Mucosa of stomach (tissue), 1 donor: ENCODE data around the gene GABRP.
"Not testable (repeated sequence)": the region's sequence is repeated elsewhere in the genome, so short reads cannot be mapped to it uniquely, and the experiment has no call there.

Experiments used
- H3K27me3 ChIP-seq: one replicate; pipeline ENCODE4 v1.7.0; 2013; ENCODE audit warnings: mild to moderate bottlenecking, low read length; ENCODE audit not compliant: control insufficient read depth, insufficient read depth
- H3K36me3 ChIP-seq: one replicate; pipeline ENCODE4 v1.7.0; 2013; ENCODE audit warnings: low read length; ENCODE audit not compliant: control insufficient read depth, insufficient read depth
- H3K4me1 ChIP-seq: one replicate; pipeline ENCODE4 v1.7.0; 2013; ENCODE audit warnings: mild to moderate bottlenecking, low read length; ENCODE audit not compliant: control insufficient read depth, insufficient read depth
- H3K4me3 ChIP-seq: one replicate; pipeline ENCODE4 v1.7.0; 2013; ENCODE audit warnings: low read length
- H3K9ac ChIP-seq: one replicate; pipeline ENCODE4 v1.7.0; 2013; ENCODE audit warnings: mild to moderate bottlenecking, low read length, moderate library complexity
- H3K9me3 ChIP-seq: one replicate; pipeline ENCODE4 v1.7.0; 2013; ENCODE audit warnings: mild to moderate bottlenecking, low read length, moderate library complexity; ENCODE audit not compliant: control insufficient read depth
- donor health status: Pancreatic carcinoma.

Gene GABRP

DNA sequence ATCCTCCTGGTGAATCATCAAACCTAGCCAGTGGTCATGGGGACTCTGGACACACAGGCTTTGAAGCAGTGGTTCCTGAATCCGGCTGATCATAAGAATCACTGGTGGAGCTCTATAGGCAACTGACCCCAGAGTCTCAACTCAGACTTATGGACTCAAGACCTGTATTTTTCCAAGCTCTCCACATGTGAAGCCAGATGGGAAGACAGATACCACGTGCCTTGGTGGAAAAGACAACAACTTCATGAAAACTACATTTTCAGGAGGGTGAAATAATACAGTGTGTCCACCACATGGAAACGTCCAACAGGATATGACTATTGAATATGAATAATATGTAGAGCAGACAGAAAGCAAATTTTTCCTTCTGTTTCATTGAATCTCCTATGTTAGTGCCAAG is 33.7 kb downstream of the GABRP start:
- no peaks in the 10 kb centered on the region for H3K36me3 ChIP-seq
- no peaks in the 10 kb centered on the region for H3K27me3 ChIP-seq
- H3K4me1 ChIP-seq, result no peaks in the 10 kb centered on the region
- no peak overlapping the region for H3K4me3 ChIP-seq
- H3K9me3 ChIP-seq, result no peaks in the 10 kb centered on the region
- H3K9ac ChIP-seq, result no peak overlapping the region

DNA sequence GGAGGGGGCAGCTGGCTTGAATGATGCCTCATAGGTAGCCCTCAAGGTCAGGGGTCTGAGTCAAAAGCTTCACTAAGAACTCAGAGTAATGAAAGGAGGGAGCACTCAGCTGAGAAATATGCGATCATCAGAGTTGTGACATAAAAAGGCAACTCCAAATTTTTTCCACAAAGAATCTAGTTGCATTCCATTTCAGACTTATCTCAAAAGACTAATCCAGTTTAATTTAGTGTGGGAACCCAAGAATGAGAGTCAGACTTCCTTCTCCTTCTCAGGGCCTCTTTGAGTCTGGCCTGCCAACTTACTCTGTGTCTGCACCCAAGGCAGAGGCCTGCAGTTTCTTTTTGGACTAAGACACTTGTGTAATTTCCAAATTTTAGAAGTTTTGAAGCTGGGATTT is 34.7 kb downstream of the GABRP start:
- no peak overlapping the region for H3K4me3 ChIP-seq

DNA sequence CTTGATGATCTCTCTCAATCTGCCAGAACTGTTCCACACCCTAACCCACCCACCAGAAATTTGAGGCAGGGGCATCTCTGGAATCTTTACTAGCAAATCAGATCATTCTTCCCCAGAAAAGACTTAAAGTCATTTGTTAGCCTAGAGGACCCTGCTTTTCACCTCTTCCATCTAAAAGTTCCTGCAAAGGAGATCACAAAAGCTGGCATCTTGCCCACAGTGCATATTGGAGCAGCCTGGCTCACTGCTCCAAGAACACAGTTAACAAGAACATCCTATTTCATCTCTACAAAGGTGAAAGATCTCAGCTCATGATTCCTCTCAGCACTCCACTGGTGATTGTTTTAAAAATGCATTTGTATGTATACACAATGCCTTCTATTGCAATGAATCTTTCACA is 36.3 kb downstream of the GABRP start:
- H3K4me3 ChIP-seq, result no peak overlapping the region
- no peaks in the 10 kb centered on the region for H3K36me3 ChIP-seq
- H3K27me3 ChIP-seq, result no peaks in the 10 kb centered on the region
- no peak overlapping the region for H3K9ac ChIP-seq
- H3K9me3 ChIP-seq, result no peaks in the 10 kb centered on the region
- no peaks in the 10 kb centered on the region for H3K4me1 ChIP-seq

More for the DNA sequence above, 34.7 kb downstream of the GABRP start:
- H3K4me1 ChIP-seq, result no peaks in the 10 kb centered on the region
- no peaks in the 10 kb centered on the region for H3K9me3 ChIP-seq
- H3K27me3 ChIP-seq, result no peaks in the 10 kb centered on the region
- H3K36me3 ChIP-seq, result no peaks in the 10 kb centered on the region
- H3K9ac ChIP-seq, result no peak overlapping the region

DNA sequence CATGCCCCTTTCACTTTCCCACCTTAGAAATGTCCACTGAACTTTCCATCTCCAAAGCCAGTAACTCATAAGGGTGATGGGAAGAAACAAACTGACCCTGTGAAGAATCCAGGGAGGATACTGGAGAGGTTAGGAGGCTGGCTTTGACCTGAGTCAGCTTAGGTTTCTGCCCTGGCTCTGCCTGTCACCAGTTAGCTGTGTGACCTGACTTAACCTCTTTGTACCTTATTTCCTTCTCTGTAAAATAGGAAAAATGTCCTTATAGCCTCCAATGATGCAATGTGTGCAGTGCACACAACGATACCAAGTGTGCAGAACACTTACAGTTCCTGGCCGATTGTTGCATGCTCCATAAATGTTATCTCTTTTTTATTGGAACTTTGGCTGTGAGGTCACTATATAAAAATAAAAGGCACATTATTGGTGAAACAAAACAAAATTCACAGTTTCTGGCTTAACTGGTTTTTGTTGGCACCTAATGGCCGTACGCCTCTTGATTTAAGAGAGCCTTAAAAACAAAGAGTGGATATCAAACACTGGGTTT is 37.8 kb downstream of the GABRP start:
- Histone ChIP-seq H3K4me1 (no peaks in the 10 kb centered on the region), H3K4me3 (no peak overlapping the region), H3K36me3 (no peaks in the 10 kb centered on the region), H3K27me3 (no peaks in the 10 kb centered on the region), H3K9ac (no peak overlapping the region), H3K9me3 (no peaks in the 10 kb centered on the region)

DNA sequence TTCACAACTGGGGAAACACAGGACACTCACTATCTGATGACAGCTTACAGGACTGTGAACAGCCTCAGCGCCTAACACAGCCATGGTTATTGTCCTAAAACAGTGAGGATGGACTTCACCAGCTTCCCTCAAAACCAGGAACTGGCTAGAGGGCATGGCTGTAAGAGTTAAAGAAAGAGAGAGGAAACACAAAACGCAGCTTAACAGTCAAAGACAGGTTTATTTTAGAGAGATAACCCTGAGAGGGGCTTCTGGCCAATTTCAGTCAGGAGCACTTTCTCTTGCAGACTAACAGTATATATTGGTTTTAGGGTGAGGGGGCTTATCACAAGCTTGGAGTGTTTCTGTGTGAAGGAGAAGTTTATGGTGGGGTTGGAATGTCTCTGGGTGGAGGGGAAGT is 42.6 kb downstream of the GABRP start:
- Histone ChIP-seq H3K9me3 (no peaks in the 10 kb centered on the region), H3K9ac (no peak overlapping the region), H3K36me3 (no peaks in the 10 kb centered on the region), H3K4me3 (no peak overlapping the region), H3K27me3 (no peaks in the 10 kb centered on the region), H3K4me1 (no peaks in the 10 kb centered on the region)

DNA sequence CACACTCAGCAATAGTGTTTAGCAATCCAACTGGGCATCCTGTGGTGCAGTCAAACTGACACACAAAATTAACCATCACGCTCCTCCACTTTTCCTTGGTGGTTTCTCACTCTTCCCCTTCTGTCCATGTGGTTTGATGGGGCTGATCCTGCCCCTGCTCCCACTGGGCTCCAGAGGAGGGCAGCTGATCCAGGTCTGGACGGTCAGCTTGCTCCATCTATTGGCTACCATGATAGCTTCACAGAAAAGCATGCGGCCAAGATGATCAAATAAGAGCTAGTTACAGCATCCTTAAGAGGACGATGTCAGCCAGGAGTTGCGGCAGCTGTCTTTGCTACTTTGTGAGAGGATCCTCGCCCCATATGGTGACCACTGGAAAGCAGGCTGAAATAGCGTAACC is 48.7 kb downstream of the GABRP start:
- Histone ChIP-seq H3K4me3 (no peak overlapping the region), H3K27me3 (no peaks in the 10 kb centered on the region), H3K9me3 (no peaks in the 10 kb centered on the region), H3K9ac (no peak overlapping the region), H3K36me3 (no peaks in the 10 kb centered on the region), H3K4me1 (no peaks in the 10 kb centered on the region)

DNA sequence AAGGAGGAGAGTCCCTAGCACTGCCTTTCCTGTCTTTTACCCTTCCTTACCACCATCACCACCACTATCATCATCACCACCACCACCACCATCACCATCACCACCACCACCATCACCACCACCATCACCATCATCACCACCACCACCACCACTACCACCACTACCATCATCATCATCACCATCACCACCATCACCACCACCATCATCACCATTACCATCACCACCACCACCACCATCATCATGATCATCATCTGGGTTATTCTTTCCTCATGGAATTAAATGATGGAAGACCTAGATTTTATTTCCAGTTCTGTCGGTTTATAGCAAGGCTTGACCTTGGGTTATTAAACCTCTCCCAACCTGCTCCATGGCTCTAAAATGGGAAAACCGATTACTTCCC is 50.5 kb downstream of the GABRP start:
- not testable (repeated sequence) for H3K9ac ChIP-seq, H3K4me3 ChIP-seq, H3K36me3 ChIP-seq, H3K27me3 ChIP-seq, H3K4me1 ChIP-seq, H3K9me3 ChIP-seq

DNA sequence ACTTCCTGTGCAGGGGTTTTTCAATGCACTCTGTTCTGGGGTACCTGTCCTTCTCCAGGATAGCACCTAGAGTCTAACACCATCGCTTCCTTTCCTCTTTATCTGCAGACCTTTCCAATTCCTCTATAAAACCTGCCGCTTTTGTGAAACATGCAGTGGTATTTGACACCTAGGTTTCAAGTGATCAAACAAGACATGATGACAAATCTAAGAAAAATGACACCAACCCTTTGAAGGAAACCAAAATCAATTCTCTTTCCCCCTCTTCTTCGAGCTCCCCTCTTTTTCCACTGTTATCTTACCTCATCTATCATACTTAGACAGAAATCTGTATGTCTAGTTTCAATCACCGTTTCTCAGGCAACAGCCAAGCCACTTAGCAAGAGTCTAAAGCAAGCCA is 52.7 kb downstream of the GABRP start:
- Histone ChIP-seq H3K36me3 (no peaks in the 10 kb centered on the region), H3K27me3 (no peaks in the 10 kb centered on the region), H3K9ac (no peak overlapping the region), H3K4me3 (no peak overlapping the region), H3K9me3 (no peaks in the 10 kb centered on the region), H3K4me1 (no peaks in the 10 kb centered on the region)

DNA sequence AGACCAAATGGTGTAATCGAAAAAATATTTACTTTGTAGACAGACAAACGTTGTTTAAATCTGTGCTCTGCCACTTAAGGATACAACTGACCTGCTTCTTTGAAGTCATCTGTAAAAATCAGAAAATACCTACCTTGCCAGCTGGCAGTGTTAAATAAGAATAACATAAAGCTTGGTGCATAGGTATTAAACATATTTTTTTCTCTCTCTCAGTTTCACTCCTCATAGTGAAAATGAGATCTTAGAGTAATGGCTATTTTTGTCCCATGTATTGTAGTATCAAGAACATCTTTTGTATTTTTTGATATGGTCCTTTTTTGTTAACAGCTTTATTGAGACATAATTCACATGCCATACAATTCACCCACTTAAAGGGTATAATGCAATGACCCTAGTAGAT is 60.3 kb downstream of the GABRP start:
- H3K4me1 ChIP-seq, result no peaks in the 10 kb centered on the region
- H3K4me3 ChIP-seq, result no peak overlapping the region
- H3K36me3 ChIP-seq, result no peaks in the 10 kb centered on the region
- H3K9me3 ChIP-seq, result no peaks in the 10 kb centered on the region
- no peak overlapping the region for H3K9ac ChIP-seq
- H3K27me3 ChIP-seq, result no peaks in the 10 kb centered on the region

DNA sequence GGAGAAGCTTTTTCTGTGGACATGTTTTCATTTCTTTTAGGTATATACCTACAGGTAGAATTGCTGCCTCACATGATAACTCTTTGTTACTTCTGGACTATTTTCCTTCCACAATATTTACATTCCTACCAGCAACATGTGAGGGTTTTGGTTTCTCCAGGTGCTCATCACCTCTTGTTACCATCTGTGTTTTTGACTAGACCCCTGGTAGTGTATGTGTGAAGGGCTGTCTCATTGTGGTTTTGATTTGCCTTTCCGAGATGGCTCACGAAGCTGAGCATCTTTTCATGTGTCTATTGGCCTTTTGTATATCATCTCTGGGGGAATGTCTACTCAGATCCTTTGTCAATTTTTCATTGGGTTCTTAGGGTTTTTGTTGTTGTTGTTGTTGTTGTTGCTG is 61.1 kb downstream of the GABRP start:
- no peaks in the 10 kb centered on the region for H3K9me3 ChIP-seq
- no peak overlapping the region for H3K9ac ChIP-seq
- H3K36me3 ChIP-seq, result no peaks in the 10 kb centered on the region
- H3K4me1 ChIP-seq, result no peaks in the 10 kb centered on the region
- H3K4me3 ChIP-seq, result no peak overlapping the region
- H3K27me3 ChIP-seq, result no peaks in the 10 kb centered on the region

DNA sequence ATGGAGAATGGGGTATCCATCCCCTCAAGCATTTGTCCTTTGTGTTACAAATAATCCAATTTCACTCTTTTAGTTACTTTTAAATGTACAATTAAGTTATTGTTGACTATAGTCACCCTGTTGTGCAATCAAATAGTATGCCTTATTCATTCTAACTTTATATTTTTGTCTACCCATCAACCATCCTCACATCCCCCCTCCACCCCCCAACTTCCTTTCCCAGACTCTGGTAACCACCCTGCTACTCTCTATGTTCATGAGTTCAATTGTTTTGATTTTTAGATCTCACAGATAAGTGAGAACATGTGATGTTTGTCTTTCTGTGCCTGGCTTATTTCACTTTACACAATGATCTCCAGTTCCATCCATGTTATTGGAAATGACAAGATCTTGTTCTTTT is 62.9 kb downstream of the GABRP start:
- Histone ChIP-seq H3K36me3 (no peaks in the 10 kb centered on the region), H3K4me1 (no peaks in the 10 kb centered on the region), H3K9me3 (no peaks in the 10 kb centered on the region), H3K9ac (no peak overlapping the region), H3K4me3 (no peak overlapping the region), H3K27me3 (no peaks in the 10 kb centered on the region)

DNA sequence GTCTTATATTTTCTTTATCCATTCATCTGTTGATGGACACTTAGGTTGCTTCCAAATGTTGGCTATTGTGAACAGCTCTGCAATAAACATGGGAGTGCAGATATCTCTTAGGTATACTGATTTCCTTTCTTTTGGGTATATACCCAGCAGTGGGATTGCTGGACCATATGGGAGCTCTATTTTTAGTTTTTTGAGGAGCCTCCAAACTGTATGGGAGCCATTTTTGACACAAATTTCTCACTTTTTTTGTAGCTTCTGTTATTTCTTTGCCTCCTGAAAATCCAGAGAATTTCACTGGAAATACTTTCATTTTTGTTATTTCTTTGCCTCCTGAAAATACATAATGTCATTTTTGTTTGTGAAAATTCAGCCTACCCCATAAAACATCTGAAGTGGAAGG is 63.3 kb downstream of the GABRP start:
- Histone ChIP-seq H3K4me3 (no peak overlapping the region), H3K4me1 (no peaks in the 10 kb centered on the region), H3K36me3 (no peaks in the 10 kb centered on the region), H3K9ac (no peak overlapping the region), H3K9me3 (no peaks in the 10 kb centered on the region), H3K27me3 (no peaks in the 10 kb centered on the region)

DNA sequence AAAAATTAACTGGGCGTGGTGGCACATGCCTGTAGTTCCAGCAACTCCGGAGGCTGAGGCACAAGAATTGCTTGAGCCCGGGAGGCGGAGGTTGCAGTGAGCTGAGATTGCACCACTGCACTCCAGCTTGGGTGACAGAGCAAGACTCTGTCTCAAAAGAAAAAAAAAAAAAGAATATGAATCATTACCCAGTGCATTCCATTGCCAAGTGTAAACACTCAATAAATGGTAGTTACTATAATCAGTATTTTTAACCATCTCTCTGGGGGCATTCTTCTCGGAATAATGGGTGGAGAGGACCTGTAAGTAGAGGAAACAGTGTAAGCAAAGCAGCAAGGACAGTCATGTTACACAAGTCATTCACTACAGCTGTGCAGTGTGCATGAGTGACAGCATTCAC is 64.5 kb downstream of the GABRP start:
- Histone ChIP-seq H3K4me3 (no peak overlapping the region), H3K27me3 (no peaks in the 10 kb centered on the region), H3K4me1 (no peaks in the 10 kb centered on the region), H3K9me3 (no peaks in the 10 kb centered on the region), H3K36me3 (no peaks in the 10 kb centered on the region), H3K9ac (no peak overlapping the region)
